ENCODE data around the gene CRB1. TPM values are rescaled to one million over a fixed set of nuclear protein-coding genes. Genes with fewer than 3 reads are reported as not detected.

CRB1 gene
- polyA plus RNA-seq, 1 donor (not counting 4 experiments of a cell fraction or from before 2014, with no cell fraction given): 0.04 TPM

GRCh38 chr1:197515421-197515820 is 247.4 kb downstream of the CRB1 start:
- no peaks in the 10 kb centered on the region for H3K9me1 ChIP-seq (ENCODE audit: control insufficient read depth, extremely low read depth, insufficient read depth, low read length)
- DNase-seq (ENCODE audit: low read depth, low spot score): no peak
- no peaks in the 10 kb centered on the region for H3K4me1 ChIP-seq (ENCODE audit: control insufficient read depth, extremely low read depth, insufficient read depth, low read length)
- TF ChIP-seq CTCF (optimal IDR thresholded peaks at IDR 0.05 in 1 of 3, IDR thresholded peaks at IDR 0.05 in 1 of 3, conservative IDR thresholded peaks at IDR 0.05 in 1 of 3; ENCODE audit: extremely low read depth in 1 of 3, insufficient read depth in 2 of 3, low read length in 3 of 3) (no peak), EZH2 (IDR thresholded peaks at IDR 0.05; ENCODE audit: low read length) (no peak)
- H4K20me1 ChIP-seq (ENCODE audit: control insufficient read depth, extremely low read depth, insufficient read depth, low read length): no peaks in the 10 kb centered on the region
- no peaks in the 10 kb centered on the region for H3K27me3 ChIP-seq (ENCODE audit: control insufficient read depth, extremely low read depth, insufficient read depth, low read length)
- H3K36me3 ChIP-seq (ENCODE audit: control insufficient read depth in 2 of 2, extremely low read depth in 1 of 2, insufficient read depth in 2 of 2, low read length in 2 of 2): no peaks in the 10 kb centered on the region
- H3K79me2 ChIP-seq (ENCODE audit: control insufficient read depth, insufficient read depth, low read length): no peaks in the 10 kb centered on the region
- H3K4me2 ChIP-seq (ENCODE audit: control insufficient read depth, extremely low read depth, insufficient read depth, low read depth, low read length): no peak overlapping the region
- no peak overlapping the region for H3K9ac ChIP-seq (ENCODE audit: control insufficient read depth, extremely low read depth, insufficient read depth, low read length)
- H3K9me3 ChIP-seq (ENCODE audit: control insufficient read depth, low read depth, low read length): no peaks in the 10 kb centered on the region
- H3K4me3 ChIP-seq (ENCODE audit: control insufficient read depth in 2 of 3, extremely low read depth in 1 of 3, insufficient read depth in 2 of 3, low read depth in 1 of 3, low read length in 3 of 3): no peak overlapping the region
- dilution Hi-C loops (cut with MboI; ENCODE audit: extremely low pct_ligation_motif_present, low sequenced_read_pairs): no loop called here
- H2AFZ ChIP-seq (ENCODE audit: control insufficient read depth, low read length): no peak overlapping the region
- H3K27ac ChIP-seq (ENCODE audit: control insufficient read depth, insufficient read depth, low read length): no peak overlapping the region
- FAIRE-seq: no peak

GRCh38 chr1:197519741-197520334 is 251.8 kb downstream of the CRB1 start:
- Histone ChIP-seq H3K27ac (ENCODE audit: control insufficient read depth, insufficient read depth, low read length) (no peak overlapping the region), H3K4me3 (ENCODE audit: control insufficient read depth in 2 of 3, extremely low read depth in 1 of 3, insufficient read depth in 2 of 3, low read depth in 1 of 3, low read length in 3 of 3) (no peak overlapping the region), H3K4me1 (ENCODE audit: control insufficient read depth, extremely low read depth, insufficient read depth, low read length) (no peaks in the 10 kb centered on the region), H3K4me2 (ENCODE audit: control insufficient read depth, extremely low read depth, insufficient read depth, low read depth, low read length) (no peak overlapping the region), H3K9me1 (ENCODE audit: control insufficient read depth, extremely low read depth, insufficient read depth, low read length) (no peaks in the 10 kb centered on the region), H3K36me3 (ENCODE audit: control insufficient read depth in 2 of 2, extremely low read depth in 1 of 2, insufficient read depth in 2 of 2, low read length in 2 of 2) (no peaks in the 10 kb centered on the region), H3K79me2 (ENCODE audit: control insufficient read depth, insufficient read depth, low read length) (no peaks in the 10 kb centered on the region), H2AFZ (ENCODE audit: control insufficient read depth, low read length) (no peak overlapping the region), H4K20me1 (ENCODE audit: control insufficient read depth, extremely low read depth, insufficient read depth, low read length) (no peaks in the 10 kb centered on the region), H3K9ac (ENCODE audit: control insufficient read depth, extremely low read depth, insufficient read depth, low read length) (no peak overlapping the region), H3K9me3 (ENCODE audit: control insufficient read depth, low read depth, low read length) (no peaks in the 10 kb centered on the region), H3K27me3 (ENCODE audit: control insufficient read depth, extremely low read depth, insufficient read depth, low read length) (no peaks in the 10 kb centered on the region)
- FAIRE-seq: no peak
- dilution Hi-C loops (cut with MboI; ENCODE audit: extremely low pct_ligation_motif_present, low sequenced_read_pairs): no loop called here
- TF ChIP-seq EZH2 (IDR thresholded peaks at IDR 0.05; ENCODE audit: low read length): no peak
- peak in 2 of 3 experiments; percentile 18 to 41 for TF ChIP-seq CTCF (optimal IDR thresholded peaks at IDR 0.05 in 1 of 3, IDR thresholded peaks at IDR 0.05 in 1 of 3, conservative IDR thresholded peaks at IDR 0.05 in 1 of 3; ENCODE audit: extremely low read depth in 1 of 3, insufficient read depth in 2 of 3, low read length in 3 of 3)
- no peak for DNase-seq (ENCODE audit: low read depth, low spot score)

Measured in keratinocyte (primary cell).